Stimulated activated CD8-positive, alpha-beta memory T cell treated with anti-CD3 and anti-CD28 coated beads, Interleukin-4, amount 100 ng/mL, for 48 hours (primary cell): ENCODE results near the gene ST6GALNAC5.
"Not testable (repeated sequence)": the region's sequence is repeated elsewhere in the genome, so short reads cannot be mapped to it uniquely, and the experiment has no call there.

ENCODE experiments used
- DNase-seq: peaks from one replicate; pipeline ENCODE4 v3.0.0-alpha.2; 2020

Gene ST6GALNAC5

GRCh38 chr1:76939050-76939816, 72.0 kb downstream of the ST6GALNAC5 start:
- no peak for DNase-seq

GRCh38 chr1:76939817-76940216, 72.5 kb downstream of the ST6GALNAC5 start:
- no peak for DNase-seq

GRCh38 chr1:76940571-76941335, 73.5 kb downstream of the ST6GALNAC5 start:
- DNase-seq = no peak

GRCh38 chr1:76942549-76942948, 75.3 kb downstream of the ST6GALNAC5 start:
- no peak for DNase-seq

GRCh38 chr1:76944942-76945341, 77.7 kb downstream of the ST6GALNAC5 start:
- DNase-seq = no peak

- DNase-seq = no peak
Measured at GRCh38 chr1:76948846-76949245, 81.6 kb downstream of the ST6GALNAC5 start.

GRCh38 chr1:76949503-76949902, 82.2 kb downstream of the ST6GALNAC5 start:
- no peak for DNase-seq

GRCh38 chr1:76950306-76950705, 83.0 kb downstream of the ST6GALNAC5 start:
- DNase-seq = no peak

- DNase-seq = no peak
Measured at GRCh38 chr1:76951153-76951552, 83.9 kb downstream of the ST6GALNAC5 start.

- no peak for DNase-seq
Measured at GRCh38 chr1:76955652-76956051, 88.4 kb downstream of the ST6GALNAC5 start.

- DNase-seq = no peak
Measured at GRCh38 chr1:76957961-76958360, 90.7 kb downstream of the ST6GALNAC5 start.

GRCh38 chr1:76958828-76959227, 91.5 kb downstream of the ST6GALNAC5 start:
- DNase-seq = no peak

- DNase-seq = no peak
Measured at GRCh38 chr1:76959556-76959955, 92.3 kb downstream of the ST6GALNAC5 start.

- no peak for DNase-seq
Measured at GRCh38 chr1:76961181-76961819, 94.0 kb downstream of the ST6GALNAC5 start.

- DNase-seq = no peak
Measured at GRCh38 chr1:76961820-76962207, 94.5 kb downstream of the ST6GALNAC5 start.

- not testable (repeated sequence) for DNase-seq
Measured at GRCh38 chr1:76981267-76981666, 114.0 kb downstream of the ST6GALNAC5 start.

GRCh38 chr1:76989976-76990375, 122.7 kb downstream of the ST6GALNAC5 start:
- no peak for DNase-seq

- no peak for DNase-seq
Measured at GRCh38 chr1:76993036-76993435, 125.8 kb downstream of the ST6GALNAC5 start.

- DNase-seq = no peak
Measured at GRCh38 chr1:76998582-76999223, 131.4 kb downstream of the ST6GALNAC5 start.

- no peak for DNase-seq
Measured at GRCh38 chr1:77007675-77008074, 140.4 kb downstream of the ST6GALNAC5 start.

GRCh38 chr1:77010937-77011336, 143.7 kb downstream of the ST6GALNAC5 start:
- DNase-seq = no peak

- no peak for DNase-seq
Measured at GRCh38 chr1:77012066-77012465, 144.8 kb downstream of the ST6GALNAC5 start.

GRCh38 chr1:77014073-77014788, 147.0 kb downstream of the ST6GALNAC5 start:
- DNase-seq = no peak
